ENCODE measurements around the gene ZNF804B.

The ZNF804B gene

DNA sequence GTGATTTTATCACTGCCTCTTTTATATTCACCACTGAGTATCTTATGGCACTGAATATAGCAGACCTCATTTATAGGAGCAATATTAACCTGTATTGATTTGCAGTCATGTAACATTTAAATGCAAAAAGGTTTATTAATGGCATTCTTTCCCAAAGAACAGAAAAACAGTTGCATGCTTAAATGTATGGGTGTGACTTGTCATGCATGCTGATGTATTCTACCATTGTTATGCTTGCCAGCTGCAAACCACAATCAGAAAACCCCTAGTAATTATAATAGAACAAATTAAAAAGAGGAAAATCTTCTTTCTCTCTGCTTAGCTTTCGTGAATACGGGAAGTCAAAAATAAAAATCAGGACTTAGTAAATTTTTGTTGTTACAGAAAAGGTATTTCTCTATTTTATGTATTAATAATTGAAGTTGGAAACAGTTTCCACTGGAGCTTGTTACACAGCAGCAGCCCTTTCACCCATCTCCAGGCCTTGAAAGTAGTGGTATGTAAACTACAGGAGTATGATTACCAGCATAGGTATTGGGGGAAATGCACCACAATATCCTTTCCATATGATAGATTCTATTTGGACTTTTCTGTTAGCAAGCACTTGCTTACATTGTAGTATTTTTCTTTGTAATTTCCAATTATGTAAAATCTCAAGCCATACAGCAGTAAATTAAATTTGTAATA, 183.5 kb downstream of the ZNF804B start:
- Histone ChIP-seq H3K9me3 (ENCODE audit: insufficient read depth, low read length, severe bottlenecking) (no peaks in the 10 kb centered on the region), H3K79me2 (ENCODE audit: insufficient read depth, low read length) (no peaks in the 10 kb centered on the region), H3K4me3 (ENCODE audit: low read depth in 1 of 2, low read length in 2 of 2) (no peak overlapping the region), H3K9ac (ENCODE audit: low read depth, low read length) (no peak overlapping the region), H2AFZ (ENCODE audit: low read depth, low read length) (no peak overlapping the region), H3K4me2 (ENCODE audit: insufficient read depth, low read length) (no peak overlapping the region), H3K27me3 (ENCODE audit: insufficient read depth, low read length, poor library complexity) (no peaks in the 10 kb centered on the region), H3K4me1 (ENCODE audit: insufficient read depth, low read length) (no peaks in the 10 kb centered on the region), H4K20me1 (ENCODE audit: insufficient read depth, low read length) (no peaks in the 10 kb centered on the region), H3K36me3 (ENCODE audit: insufficient read depth, low read length) (no peaks in the 10 kb centered on the region), H3K27ac (ENCODE audit: low read length) (no peak overlapping the region)
- DNase-seq (no peak), ATAC-seq (ENCODE audit: insufficient read depth, low read depth) (no peak)
- TF ChIP-seq EZH2 (IDR thresholded peaks at IDR 0.05; ENCODE audit: borderline replicate concordance, low read depth, low read length, severe bottlenecking) (no peak), CTCF (IDR thresholded peaks at IDR 0.05; ENCODE audit: borderline replicate concordance, extremely low read depth, low read length, poor library complexity, severe bottlenecking) (no peak)

- DNase-seq = no peak
- H3K4me1 ChIP-seq (ENCODE audit: insufficient read depth, low read length) = no peaks in the 10 kb centered on the region
Observed at GRCh38 chr7:88951826-88952225, 192.3 kb downstream of the ZNF804B start.

DNA sequence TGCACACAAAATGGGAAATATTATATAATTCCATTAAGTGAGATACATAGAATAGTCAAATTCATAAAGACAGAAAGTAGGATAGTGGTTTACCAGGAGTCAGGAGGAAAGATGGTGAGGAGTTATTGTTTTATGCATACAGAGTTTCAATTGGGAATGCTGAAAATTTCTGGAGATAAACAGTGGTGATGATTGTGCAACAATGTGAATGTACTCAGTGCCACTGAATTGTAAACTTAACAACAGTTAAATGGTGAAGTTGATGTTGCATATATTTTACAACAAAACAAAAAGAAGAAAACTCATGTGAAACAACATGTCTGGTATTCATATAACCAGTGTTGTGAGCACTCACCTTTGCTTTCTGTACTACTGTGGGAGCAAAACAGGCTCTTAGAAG, 204.9 kb downstream of the ZNF804B start:
- no peak overlapping the region for H2AFZ ChIP-seq (ENCODE audit: low read depth, low read length)
- H3K36me3 ChIP-seq (ENCODE audit: insufficient read depth, low read length) = no peaks in the 10 kb centered on the region
- no peaks in the 10 kb centered on the region for H3K4me1 ChIP-seq (ENCODE audit: insufficient read depth, low read length)
- DNase-seq = no peak
- no peaks in the 10 kb centered on the region for H4K20me1 ChIP-seq (ENCODE audit: insufficient read depth, low read length)
- H3K27me3 ChIP-seq (ENCODE audit: insufficient read depth, low read length, poor library complexity) = no peaks in the 10 kb centered on the region
- no peak overlapping the region for H3K27ac ChIP-seq (ENCODE audit: low read length)
- no peak overlapping the region for H3K4me3 ChIP-seq (ENCODE audit: low read depth in 1 of 2, low read length in 2 of 2)
- TF ChIP-seq CTCF (IDR thresholded peaks at IDR 0.05; ENCODE audit: borderline replicate concordance, extremely low read depth, low read length, poor library complexity, severe bottlenecking) = no peak
- no peak for TF ChIP-seq EZH2 (IDR thresholded peaks at IDR 0.05; ENCODE audit: borderline replicate concordance, low read depth, low read length, severe bottlenecking)
- no peak for ATAC-seq (ENCODE audit: insufficient read depth, low read depth)
- no peaks in the 10 kb centered on the region for H3K9me3 ChIP-seq (ENCODE audit: insufficient read depth, low read length, severe bottlenecking)
- H3K4me2 ChIP-seq (ENCODE audit: insufficient read depth, low read length) = no peak overlapping the region
- H3K79me2 ChIP-seq (ENCODE audit: insufficient read depth, low read length) = no peaks in the 10 kb centered on the region
- no peak overlapping the region for H3K9ac ChIP-seq (ENCODE audit: low read depth, low read length)

More at GRCh38 chr7:88951826-88952225, 192.3 kb downstream of the ZNF804B start:
- ATAC-seq (ENCODE audit: insufficient read depth, low read depth) = no peak
- Histone ChIP-seq H3K9ac (ENCODE audit: low read depth, low read length) (no peak overlapping the region), H4K20me1 (ENCODE audit: insufficient read depth, low read length) (no peaks in the 10 kb centered on the region), H3K27ac (ENCODE audit: low read length) (no peak overlapping the region), H3K27me3 (ENCODE audit: insufficient read depth, low read length, poor library complexity) (no peaks in the 10 kb centered on the region), H3K9me3 (ENCODE audit: insufficient read depth, low read length, severe bottlenecking) (no peaks in the 10 kb centered on the region), H2AFZ (ENCODE audit: low read depth, low read length) (no peak overlapping the region), H3K36me3 (ENCODE audit: insufficient read depth, low read length) (no peaks in the 10 kb centered on the region), H3K79me2 (ENCODE audit: insufficient read depth, low read length) (no peaks in the 10 kb centered on the region), H3K4me2 (ENCODE audit: insufficient read depth, low read length) (no peak overlapping the region), H3K4me3 (ENCODE audit: low read depth in 1 of 2, low read length in 2 of 2) (no peak overlapping the region)
- TF ChIP-seq EZH2 (IDR thresholded peaks at IDR 0.05; ENCODE audit: borderline replicate concordance, low read depth, low read length, severe bottlenecking) (no peak), CTCF (IDR thresholded peaks at IDR 0.05; ENCODE audit: borderline replicate concordance, extremely low read depth, low read length, poor library complexity, severe bottlenecking) (no peak)

All from DND-41 (cell line).